ENCODE results near the gene ABHD15. TPM values are rescaled to one million over a fixed set of nuclear protein-coding genes. Genes with fewer than 3 reads are reported as not detected.

ABHD15 gene
- total and polyA plus RNA-seq, 9 of the 15 experiments (the other 6 are each of a cell fraction or from before 2014, with no cell fraction given), result 0.85 to 4.2 (median 2.1) TPM

- no peak for TF ChIP-seq KDM4B (IDR thresholded peaks at IDR 0.05; ENCODE audit: borderline replicate concordance in 2 of 2, low read depth in 1 of 2)
- peak; percentile 13 for TF ChIP-seq HMGN3 (IDR thresholded peaks at IDR 0.05; ENCODE audit: borderline replicate concordance, extremely low read depth, insufficient read length, low read depth, low read length)
- TF ChIP-seq NCOR1 (IDR thresholded peaks at IDR 0.05), result no peak
- TF ChIP-seq HDGF (IDR thresholded peaks at IDR 0.05), result no peak
- no peak for TF ChIP-seq HMG20A (CRISPR knock-in tag; conservative IDR thresholded peaks at IDR 0.05)
- peak; percentile 51; the same call in 1 of the 2 replicates for TF ChIP-seq MTA3 (IDR thresholded peaks at IDR 0.05; ENCODE audit: borderline replicate concordance)
- peak; percentile 30 for TF ChIP-seq TAF1 (IDR thresholded peaks at IDR 0.05; ENCODE audit: control insufficient read depth, extremely low read depth, insufficient read depth, low read length, severe bottlenecking)
- TF ChIP-seq MYNN (IDR thresholded peaks at IDR 0.05), result peak; percentile 24; the same call in 1 of the 2 replicates
- no peak for TF ChIP-seq MYNN (CRISPR knock-in tag; IDR thresholded peaks at IDR 0.05)
- TF ChIP-seq KAT2B (IDR thresholded peaks at IDR 0.05; ENCODE audit: low read depth, low read length), result no peak
- TF ChIP-seq CTCFL (IDR thresholded peaks at IDR 0.05; ENCODE audit: borderline replicate concordance, insufficient read depth, low read depth, low read length, poor library complexity, severe bottlenecking), result peak; percentile 72
- no peak for TF ChIP-seq ZNF707 (CRISPR knock-in tag; conservative IDR thresholded peaks at IDR 0.05)
- no peak for TF ChIP-seq TSHZ1 (CRISPR knock-in tag; IDR thresholded peaks at IDR 0.05)
- TF ChIP-seq ZNF41 (CRISPR knock-in tag; conservative IDR thresholded peaks at IDR 0.05), result no peak
- no peak for TF ChIP-seq ZNF507 (tag; conservative IDR thresholded peaks at IDR 0.05)
- TF ChIP-seq KDM5B (IDR thresholded peaks at IDR 0.05; ENCODE audit: insufficient replicate concordance, low read depth, low read length), result no peak
- TF ChIP-seq CXXC5 (CRISPR knock-in tag; IDR thresholded peaks at IDR 0.05), result peak; percentile 66
- TF ChIP-seq TEAD1 (CRISPR knock-in tag; IDR thresholded peaks at IDR 0.05), result no peak
- peak; percentile 20; the same call in 1 of the 2 replicates for TF ChIP-seq CBX1 (IDR thresholded peaks at IDR 0.05; ENCODE audit: low read depth)
- TF ChIP-seq ZBTB7A (IDR thresholded peaks at IDR 0.05; ENCODE audit: borderline replicate concordance, control insufficient read depth, low read depth, low read length), result peak; percentile 69; the same call in 1 of the 2 replicates
- no peak for TF ChIP-seq MAFG (tag; conservative IDR thresholded peaks at IDR 0.05)
- peak; percentile 12; the same call in 1 of the 2 replicates for TF ChIP-seq ESRRA (IDR thresholded peaks at IDR 0.05; ENCODE audit: borderline replicate concordance, low read depth)
- TF ChIP-seq ZC3H8 (IDR thresholded peaks at IDR 0.05), result no peak
Measured at GRCh38 chr17:29567554-29568330, 905 bp upstream of the ABHD15 start (continued).
